HepG2 (cell line): ENCODE results near the gene IRF2. TPM values are rescaled to one million over a fixed set of nuclear protein-coding genes. Genes with fewer than 3 reads are reported as not detected.

ENCODE experiments used
- ATAC-seq: fragments of 200-7000 bp; cut with Tn5 transposase; 3 replicates; pipeline ENCODE4 v1.9.1; 2020; ENCODE audit warnings: mild to moderate bottlenecking, moderate library complexity
- BruUV-seq: library from RNA; stranded (reverse); fragments of 400-500 nt; replicated peaks from 2 replicates; lab custom pipeline; 2021; lab: Mats Ljungman, UMichigan
- CTCF ChIA-PET: fragments of 300-600 bp; formaldehyde crosslinking; extraction: SDS; loops from one replicate; lab custom pipeline; 2021; ENCODE audit warnings: low total read pairs, inconsistent platforms, low intra/inter-chr PET ratio; lab: Yijun Ruan, JAX
- POLR2A ChIA-PET: fragments of 350-600 bp; sonication (Branson Sonifier 250); formaldehyde crosslinking; loops from one replicate; lab custom pipeline; 2020; ENCODE audit warnings: antibody characterized with exemption, inconsistent platforms; lab: Yijun Ruan, JAX
- DNase-seq: peaks from one replicate; pipeline ENCODE4 v3.0.0-alpha.2; 2015; ENCODE audit warnings: low spot score
- FAIRE-seq: peaks from 3 replicates; lab custom pipeline; 2011; peaks lifted over from hg19 to GRCh38; lab: Jason Lieb, UNC
- H2AFZ ChIP-seq: one replicate; pipeline ENCODE4 v1.6.1; 2011; ENCODE audit warnings: low read length, inconsistent platforms
- H3K27ac ChIP-seq: fragments of 300-600 bp; 3 replicates; pipeline ENCODE4 v1.8.0; 2011; ENCODE audit warnings: mixed run types, mild to moderate bottlenecking, mixed read lengths, low read length, inconsistent platforms; ENCODE audit not compliant: insufficient read depth; ENCODE audit errors: extremely low read length
- H3K27me3 ChIP-seq, 2 experiments: fragments of 200-600 bp in 1 of 2; 2 replicates in 1 of 2; 3 replicates in 1 of 2; pipeline versions ENCODE4 v1.6.0 to v1.8.0; 2011; ENCODE audit warnings: low read length in 2 of 2, mild to moderate bottlenecking in 2 of 2, moderate library complexity in 2 of 2, inconsistent platforms in 1 of 2; ENCODE audit not compliant: insufficient read depth in 2 of 2, control insufficient read depth in 1 of 2
- H3K36me3 ChIP-seq, 2 experiments: fragments of 200-600 bp in 1 of 2; replicated peaks in 1 of 2; 2 replicates in 1 of 2; 3 replicates in 1 of 2; pipeline versions ENCODE4 v1.5.1 to v1.8.0; 2011; ENCODE audit warnings: low read length in 2 of 2, inconsistent platforms in 1 of 2; ENCODE audit not compliant: insufficient read depth in 2 of 2, control insufficient read depth in 1 of 2
- H3K4me1 ChIP-seq: 2 replicates; pipeline ENCODE4 v1.5.1; 2012; ENCODE audit warnings: low read length, inconsistent platforms; ENCODE audit not compliant: insufficient read depth
- H3K4me2 ChIP-seq: 2 replicates; pipeline ENCODE4 v1.6.0; 2011; ENCODE audit warnings: low read depth, low read length, inconsistent platforms
- H3K4me3 ChIP-seq, 3 experiments: fragments of 200-600 bp in 1 of 3; sonication (generic), shearing (Covaris generic) in 1 of 3; replicated peaks in 1 of 3; 2 replicates each; pipeline ENCODE4 v1.5.1; 2011 to 2016; ENCODE audit warnings: low read length in 3 of 3, inconsistent platforms in 2 of 3, low read depth in 2 of 3, mild to moderate bottlenecking in 2 of 3, control low read depth in 1 of 3, mixed read lengths in 1 of 3; ENCODE audit not compliant: insufficient read depth in 1 of 3
- H3K79me2 ChIP-seq: one replicate; pipeline ENCODE4 v1.6.1; 2011; ENCODE audit warnings: low read length, inconsistent platforms; ENCODE audit not compliant: insufficient read depth
- H3K9ac ChIP-seq: 2 replicates; pipeline ENCODE4 v1.6.0; 2011; ENCODE audit warnings: mild to moderate bottlenecking, low read depth, low read length, inconsistent platforms; ENCODE audit not compliant: insufficient read depth
- H3K9me3 ChIP-seq: 2 replicates; pipeline ENCODE4 v1.5.1; 2012; ENCODE audit warnings: mild to moderate bottlenecking, low read length
- H4K20me1 ChIP-seq: 2 replicates; pipeline ENCODE4 v1.6.0; 2011; ENCODE audit warnings: inconsistent platforms, mild to moderate bottlenecking, low read length, moderate library complexity; ENCODE audit not compliant: insufficient read depth
- AHR ChIP-seq: IDR thresholded peaks from 2 replicates; pipeline ENCODE4 v1.6.1; 2018; ENCODE audit warnings: missing genetic modification reagents, missing compliant biosample characterization
- GATA4 ChIP-seq: sonication (generic); IDR thresholded peaks from 2 replicates; pipeline ENCODE4 v1.6.1; 2016; ENCODE audit warnings: antibody characterized with exemption, low read depth, borderline replicate concordance
- HOXA5 ChIP-seq: sonication (generic); formaldehyde crosslinking; IDR thresholded peaks from 2 replicates; pipeline ENCODE4 v1.4.0; 2020; ENCODE audit warnings: missing genetic modification reagents
- MATR3 ChIP-seq: sonication (generic); formaldehyde crosslinking; IDR thresholded peaks from 2 replicates; pipeline ENCODE4 v1.4.0; 2020; ENCODE audit warnings: missing genetic modification reagents
- NCOA2 ChIP-seq: sonication (generic); formaldehyde crosslinking; IDR thresholded peaks from 2 replicates; pipeline ENCODE4 v1.8.0; 2022; ENCODE audit warnings: inconsistent platforms
- NFRKB ChIP-seq: fragments of 450-650 bp; IDR thresholded peaks from 2 replicates; pipeline ENCODE4 v1.6.1; 2017
- PRDM4 ChIP-seq: sonication (generic); formaldehyde crosslinking; IDR thresholded peaks from 2 replicates; pipeline ENCODE4 v1.9.0; 2021; ENCODE audit warnings: missing genetic modification reagents, borderline replicate concordance
- SAFB2 ChIP-seq: sonication (generic); formaldehyde crosslinking; IDR thresholded peaks from 2 replicates; pipeline ENCODE4 v1.5.1; 2020; ENCODE audit warnings: missing genetic modification reagents, low read depth, mild to moderate bottlenecking, borderline replicate concordance
- SP1 ChIP-seq, 2 experiments: fragments of 450-650 bp in 1 of 2; sonication (generic) in 1 of 2; formaldehyde crosslinking in 1 of 2; IDR thresholded peaks; 2 replicates each; pipeline versions ENCODE4 v1.4.0 to v1.6.1; 2016 to 2020; ENCODE audit warnings: missing genetic modification reagents in 1 of 2
- SRSF1 ChIP-seq: fragments of 200-400 bp; formaldehyde crosslinking; optimal IDR thresholded peaks from 2 replicates; pipeline ENCODE3; 2017; ENCODE audit warnings: mild to moderate bottlenecking, low read depth, low read length, moderate library complexity
- SRSF9 ChIP-seq: fragments of 200-400 bp; formaldehyde crosslinking; IDR thresholded peaks from 2 replicates; pipeline ENCODE4 v1.6.1; 2018; ENCODE audit warnings: borderline replicate concordance, mild to moderate bottlenecking, low read depth, low read length; ENCODE audit not compliant: insufficient read depth, poor library complexity, severe bottlenecking
- ZNF382 ChIP-seq: sonication (generic); formaldehyde crosslinking; IDR thresholded peaks from 2 replicates; pipeline ENCODE4 v1.5.0; 2020; ENCODE audit warnings: missing genetic modification reagents, mild to moderate bottlenecking, borderline replicate concordance
- WGBS: methylation state at CpG from one replicate; pipeline ENCODE4 v1.1.6; 2017; ENCODE audit warnings: low lambda C conversion rate; 5-methylcytosine and 5-hydroxymethylcytosine counted together
- in situ Hi-C: cut with HindIII; loops from 2 replicates; pipeline ENCODE4 v1.10.0; 2017; ENCODE audit warnings: low pct_unique_long_range_greater_than_20kb; ENCODE audit not compliant: extremely low pct_ligation_motif_present
- intact Hi-C: fragments of 100-400 bp; cut with micrococcal nuclease; formaldehyde crosslinking; loops from one replicate; pipeline ENCODE4 v1.10.0; 2022; ENCODE audit not compliant: unreplicated experiment
- polyA plus RNA-seq, 8 experiments: library from polyadenylated mRNA; depleted of rRNA in 3 of 8; stranded (reverse) in 7 of 8; unstranded in 1 of 8; fragments of >200 nt; fragmentation: Illumina TruSeq in 4 of 8; extraction: Trizol in 4 of 8; gene quantifications; 2 replicates each; pipeline versions ENCODE4 v1.2.1 to v1.2.3, GENCODE V29; 2011 to 2016; ENCODE audit warnings: low read depth in 4 of 8, missing spikeins in 1 of 8, mixed read lengths in 1 of 8; ENCODE audit not compliant: insufficient read depth in 1 of 8
- total RNA-seq, 5 experiments: library from RNA; depleted of rRNA; stranded (reverse); fragments of >200 nt; fragmentation: Illumina TruSeq; extraction: Trizol; gene quantifications; 2 replicates each; pipeline ENCODE4 v1.2.3, GENCODE V29; 2016; ENCODE audit warnings: low read depth in 1 of 5

Gene IRF2
- total and polyA plus RNA-seq, 2 of the 13 experiments (the other 11 are each of a cell fraction or from before 2014, with no cell fraction given), result 15.5 to 28.8 TPM

GRCh38 chr4:184408021-184408683 is 66.2 kb downstream of the IRF2 start:
- in situ Hi-C loops, result no loop called here
- no peak overlapping the region for H3K9ac ChIP-seq
- H3K27ac ChIP-seq, result no peak overlapping the region
- no TSS peak for BruUV-seq
- intact Hi-C loops, result no loop called here
- H3K27me3 ChIP-seq, result no peaks in the 10 kb centered on the region
- H2AFZ ChIP-seq, result no peak overlapping the region
- no peak overlapping the region for H3K4me3 ChIP-seq
- ChIA-PET POLR2A (no interaction called here), CTCF (no interaction called here)
- WGBS, result 98% methylated on average over 8 of the region's 8 CpGs
- no peak for TF ChIP-seq SAFB2 (CRISPR knock-in tag)
- TF ChIP-seq GATA4, result no peak
- TF ChIP-seq NCOA2 (CRISPR knock-in tag), result no peak
- TF ChIP-seq SRSF9, result no peak
- TF ChIP-seq NFRKB, result no peak
- no peak for TF ChIP-seq SRSF1
- TF ChIP-seq MATR3 (CRISPR knock-in tag), result no peak
- no peak overlapping the region for H3K4me2 ChIP-seq
- H3K9me3 ChIP-seq, result no peaks in the 10 kb centered on the region
- H3K36me3 ChIP-seq, result peaks cover 21 to 72% of the 10 kb centered on the region in 2 experiments
- H3K79me2 ChIP-seq, result no peaks in the 10 kb centered on the region
- H4K20me1 ChIP-seq, result no peaks in the 10 kb centered on the region
- DNase-seq (no peak), ATAC-seq (no peak), FAIRE-seq (no peak)
- no peaks in the 10 kb centered on the region for H3K4me1 ChIP-seq

GRCh38 chr4:184406958-184407391 is 67.4 kb downstream of the IRF2 start:
- Histone ChIP-seq H3K27me3 (no peaks in the 10 kb centered on the region), H3K9ac (no peak overlapping the region), H3K4me3 (no peak overlapping the region), H3K4me1 (no peaks in the 10 kb centered on the region), H4K20me1 (no peaks in the 10 kb centered on the region), H2AFZ (no peak overlapping the region), H3K4me2 (no peak overlapping the region), H3K9me3 (no peaks in the 10 kb centered on the region), H3K79me2 (no peaks in the 10 kb centered on the region), H3K27ac (no peak overlapping the region), H3K36me3 (peaks cover 21 to 72% of the 10 kb centered on the region in 2 experiments)
- BruUV-seq, result no TSS peak
- TF ChIP-seq PRDM4 (CRISPR knock-in tag), result no peak
- TF ChIP-seq SP1 (IDR thresholded peaks at IDR 0.05), result no peak
- no peak for TF ChIP-seq SP1 (CRISPR knock-in tag; IDR thresholded peaks at IDR 0.05)
- no peak for TF ChIP-seq AHR (CRISPR knock-in tag)
- no peak for TF ChIP-seq ZNF382
- no peak for TF ChIP-seq HOXA5 (CRISPR knock-in tag)
- intact Hi-C loops (no loop called here), in situ Hi-C loops (no loop called here)
- ATAC-seq (no peak), FAIRE-seq (no peak), DNase-seq (no peak)
- ChIA-PET CTCF (no interaction called here), POLR2A (no interaction called here)
- WGBS, result 95% methylated on average over 6 of the region's 6 CpGs
